Aorta (tissue), 5 donors: ENCODE measurements around the gene C2orf66. TPM values are rescaled to one million over a fixed set of nuclear protein-coding genes. Genes with fewer than 3 reads are reported as not detected.

Experiments
- ATAC-seq: fragments of 200-7000 bp; cut with Tn5 transposase; one replicate; pipeline ENCODE4 v1.9.1; 2022; ENCODE audit warnings: moderate library complexity; ENCODE audit not compliant: low FRiP score
- DNase-seq, 2 donors: peaks; one replicate each; pipeline ENCODE4 v3.0.0-alpha.2; 2020
- H3K27ac ChIP-seq, 2 donors: one replicate each; pipeline ENCODE4 v1.5.1; 2013; ENCODE audit warnings: low read length in 2 of 2, mild to moderate bottlenecking in 2 of 2, moderate library complexity in 2 of 2, control low read depth in 1 of 2, inconsistent platforms in 1 of 2, low read depth in 1 of 2
- H3K27me3 ChIP-seq, 2 donors: one replicate each; pipeline ENCODE4 v1.6.1; 2013; ENCODE audit warnings: control low read depth in 1 of 2, low read length in 1 of 2, mild to moderate bottlenecking in 1 of 2, moderate library complexity in 1 of 2; ENCODE audit not compliant: insufficient read depth in 2 of 2, control insufficient read depth in 1 of 2
- H3K36me3 ChIP-seq, 2 donors: one replicate each; pipeline ENCODE4 v1.6.1; 2013; ENCODE audit warnings: control low read depth in 1 of 2, low read length in 1 of 2, mild to moderate bottlenecking in 1 of 2; ENCODE audit not compliant: insufficient read depth in 2 of 2, control insufficient read depth in 1 of 2
- H3K4me1 ChIP-seq, 2 donors: one replicate each; pipeline ENCODE4 v1.6.1; 2013; ENCODE audit warnings: low read length in 2 of 2, control low read depth in 1 of 2, mild to moderate bottlenecking in 1 of 2, moderate library complexity in 1 of 2; ENCODE audit not compliant: insufficient read depth in 2 of 2, control insufficient read depth in 1 of 2
- H3K4me3 ChIP-seq, 2 donors: one replicate each; pipeline ENCODE4 v1.5.1; 2013; ENCODE audit warnings: low read length in 2 of 2, control low read depth in 1 of 2, mild to moderate bottlenecking in 1 of 2
- H3K9me3 ChIP-seq: one replicate; pipeline ENCODE4 v1.6.1; 2013; ENCODE audit warnings: mild to moderate bottlenecking, low read length; ENCODE audit not compliant: control insufficient read depth
- WGBS, 2 donors: extraction: QIAGEN DNeasy Blood & Tissue Kit; methylation state at CpG; one replicate each; pipeline ENCODE4 v1.1.7; 2013; 5-methylcytosine and 5-hydroxymethylcytosine counted together
- intact Hi-C, 2 donors: fragments of 100-400 bp; cut with DNase I; formaldehyde crosslinking; loops; one replicate each; pipeline versions ENCODE4 v1.14.2 to v1.15.0; 2022
- polyA plus RNA-seq, 2 donors: library from polyadenylated mRNA; stranded (reverse); fragments of 200-250 nt; gene quantifications; one replicate each; pipeline ENCODE4 v1.2.3, GENCODE V29; 2013
- total RNA-seq, 2 donors: library from RNA; stranded (reverse); fragmentation: NEBNext Ultra II Directional; extraction: Animal tissue kit (Norgen Biotek cat#: 25700); gene quantifications; one replicate each; pipeline ENCODE4 v1.2.1, GENCODE V29; 2021
- donor health status: healthy with polysubstance abuse.
- donor health status: Bipolar disorder and iron deficiency.
- donor health status: DM: no; HTN: no; CAD: no.
- donor health status: DM: no; HTN: no; CAD: no.
- donor health status: DM: yes; HTN: yes; CAD: no.

The C2orf66 gene
- total and polyA plus RNA-seq, 4 donors = 0.19 to 0.30 TPM; not detected in 2

- H3K4me1 ChIP-seq = no peaks in the 10 kb centered on the region
- no peaks in the 10 kb centered on the region for H3K9me3 ChIP-seq
- no peak for DNase-seq
- H3K4me3 ChIP-seq = no peak overlapping the region
- intact Hi-C loops = no loop called here
- no peaks in the 10 kb centered on the region for H3K27me3 ChIP-seq
- peaks cover 0 to 3% of the 10 kb centered on the region in 2 donors for H3K36me3 ChIP-seq
- H3K27ac ChIP-seq = no peak overlapping the region
- ATAC-seq = no peak
These were observed 27.3 kb upstream of the C2orf66 start for GRCh38 chr2:196836440-196836839.

GRCh38 chr2:196830701-196831100 lies 21.5 kb upstream of the C2orf66 start:
- H3K4me1 ChIP-seq = peaks cover 0 to 3% of the 10 kb centered on the region in 2 donors
- no peaks in the 10 kb centered on the region for H3K9me3 ChIP-seq
- H3K27me3 ChIP-seq = no peaks in the 10 kb centered on the region
- intact Hi-C loops = no loop called here
- DNase-seq = no peak
- no peak overlapping the region for H3K27ac ChIP-seq
- ATAC-seq = no peak
- WGBS, 2 donors = 78 to 91% methylated on average over 1 of the region's 1 CpG
- H3K4me3 ChIP-seq = no peak overlapping the region
- H3K36me3 ChIP-seq = no peaks in the 10 kb centered on the region

- peaks cover 0 to 3% of the 10 kb centered on the region in 2 donors for H3K4me1 ChIP-seq
- no peaks in the 10 kb centered on the region for H3K9me3 ChIP-seq
- no peak overlapping the region for H3K27ac ChIP-seq
- intact Hi-C loops = no loop called here
- H3K4me3 ChIP-seq = no peak overlapping the region
- no peaks in the 10 kb centered on the region for H3K27me3 ChIP-seq
- 73 to 74% methylated on average over 2 of the region's 2 CpGs for WGBS, 2 donors
- no peak for ATAC-seq
- no peak for DNase-seq
- H3K36me3 ChIP-seq = no peaks in the 10 kb centered on the region
These were observed 18.2 kb upstream of the C2orf66 start for GRCh38 chr2:196827356-196827755.

- Histone ChIP-seq H3K27ac (no peak overlapping the region), H3K9me3 (peaks cover 2% of the 10 kb centered on the region), H3K4me3 (no peak overlapping the region), H3K36me3 (no peaks in the 10 kb centered on the region), H3K27me3 (no peaks in the 10 kb centered on the region), H3K4me1 (no peaks in the 10 kb centered on the region)
- ATAC-seq (no peak), DNase-seq (no peak)
- intact Hi-C loops = no loop called here
These were observed 14.8 kb upstream of the C2orf66 start for GRCh38 chr2:196823750-196824522.

GRCh38 chr2:196821195-196821594 lies 12.0 kb upstream of the C2orf66 start:
- H3K27ac ChIP-seq = no peak overlapping the region
- 61 to 83% methylated on average over 1 of the region's 1 CpG for WGBS, 2 donors
- intact Hi-C loops = no loop called here
- no peak for ATAC-seq
- no peaks in the 10 kb centered on the region for H3K4me1 ChIP-seq
- peaks cover 5% of the 10 kb centered on the region for H3K9me3 ChIP-seq
- H3K36me3 ChIP-seq = no peaks in the 10 kb centered on the region
- no peaks in the 10 kb centered on the region for H3K27me3 ChIP-seq
- no peak overlapping the region for H3K4me3 ChIP-seq
- no peak for DNase-seq

- Histone ChIP-seq H3K4me3 (no peak overlapping the region), H3K27ac (no peak overlapping the region), H3K4me1 (no peaks in the 10 kb centered on the region), H3K27me3 (peaks cover 0 to 2% of the 10 kb centered on the region in 2 donors), H3K9me3 (no peaks in the 10 kb centered on the region), H3K36me3 (no peaks in the 10 kb centered on the region)
- ATAC-seq (no peak), DNase-seq (no peak)
- WGBS, 2 donors = 16 to 28% methylated on average over 2 of the region's 2 CpGs
- intact Hi-C loops = no loop called here
These were observed 981 bp downstream of the C2orf66 start for GRCh38 chr2:196808083-196808665.

GRCh38 chr2:196804381-196804780 lies 4.8 kb downstream of the C2orf66 start:
- H3K4me3 ChIP-seq = no peak overlapping the region
- no peaks in the 10 kb centered on the region for H3K9me3 ChIP-seq
- WGBS, 2 donors = 62 to 71% methylated on average over 1 of the region's 1 CpG
- no peaks in the 10 kb centered on the region for H3K4me1 ChIP-seq
- ATAC-seq (no peak), DNase-seq (no peak)
- intact Hi-C loops = no loop called here
- H3K27me3 ChIP-seq = peaks cover 0 to 2% of the 10 kb centered on the region in 2 donors
- no peaks in the 10 kb centered on the region for H3K36me3 ChIP-seq
- H3K27ac ChIP-seq = no peak overlapping the region

- ATAC-seq (no peak), DNase-seq (no peak)
- Histone ChIP-seq H3K4me3 (no peak overlapping the region), H3K27me3 (no peaks in the 10 kb centered on the region), H3K9me3 (no peaks in the 10 kb centered on the region), H3K27ac (no peak overlapping the region), H3K4me1 (no peaks in the 10 kb centered on the region), H3K36me3 (no peaks in the 10 kb centered on the region)
- 85 to 86% methylated on average over 2 of the region's 2 CpGs for WGBS, 2 donors
- intact Hi-C loops = no loop called here
These were observed 6.8 kb downstream of the C2orf66 start for GRCh38 chr2:196802401-196802800.

- Histone ChIP-seq H3K9me3 (no peaks in the 10 kb centered on the region), H3K36me3 (peaks cover 0 to 1% of the 10 kb centered on the region in 2 donors), H3K27ac (no peak overlapping the region), H3K4me3 (no peak overlapping the region), H3K27me3 (no peaks in the 10 kb centered on the region), H3K4me1 (no peaks in the 10 kb centered on the region)
- no peak for ATAC-seq
- DNase-seq = no peak
- intact Hi-C loops = no loop called here
- WGBS, 2 donors = 7 to 20% methylated on average over 2 of the region's 2 CpGs
These were observed 7.4 kb downstream of the C2orf66 start for GRCh38 chr2:196801674-196802261.
